ENCODE data around the gene MICU1. TPM values are rescaled to one million over a fixed set of nuclear protein-coding genes. Genes with fewer than 3 reads are reported as not detected.
A peak's percentile ranks its signal among the peaks of the same experiment; 100 is the strongest.

MICU1 gene
- total RNA-seq, 1 donor from 2014 or later: 29.2 TPM

DNA sequence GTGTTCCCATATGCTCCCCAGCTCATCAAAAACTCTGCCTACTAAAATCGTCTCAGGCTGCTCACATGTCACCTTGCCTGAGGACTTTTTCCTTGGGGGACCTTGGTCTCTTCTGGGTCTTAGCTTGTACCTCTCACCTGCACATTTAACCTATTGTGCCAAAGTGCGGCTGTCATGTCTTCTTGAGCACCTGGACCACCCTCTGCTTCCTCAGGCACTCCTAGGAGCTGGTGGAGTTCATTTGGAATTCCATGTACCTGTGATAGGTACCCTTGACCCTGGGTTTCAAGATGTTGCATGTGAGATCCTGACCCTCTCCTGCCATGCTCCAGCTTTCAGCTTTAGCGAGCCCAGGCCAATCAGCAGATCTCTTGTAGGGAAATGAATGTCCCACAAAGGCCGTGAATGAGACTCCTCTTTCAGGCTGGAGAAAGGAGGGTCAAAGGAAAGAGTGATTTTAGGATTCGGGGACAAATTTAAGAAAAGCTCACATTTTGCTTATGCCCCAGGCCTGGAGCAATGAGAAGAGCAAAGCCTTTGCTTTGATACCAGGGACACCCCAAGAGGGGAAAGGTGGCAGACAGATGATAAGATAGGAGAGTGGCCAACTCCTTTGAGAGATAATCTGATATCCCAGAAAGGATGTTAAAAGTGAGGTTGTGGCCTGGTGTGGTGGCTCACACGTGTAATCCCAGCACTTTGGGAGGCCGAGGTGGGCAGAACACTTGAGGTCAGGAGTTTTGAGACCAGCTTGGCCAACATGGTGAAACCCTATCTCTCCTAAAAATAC, 260.6 kb downstream of the MICU1 start:
- H3K4me1 ChIP-seq: peaks cover 11% of the 10 kb centered on the region
- no peaks in the 10 kb centered on the region for H3K9me3 ChIP-seq
- H3K36me3 ChIP-seq: peaks cover 0 to 4% of the 10 kb centered on the region in 2 donors
- TF ChIP-seq POLR2AphosphoS5 (IDR thresholded peaks at IDR 0.05; ENCODE audit: insufficient read depth in 1 of 2, low read depth in 1 of 2): no peak
- TF ChIP-seq, protein P1, sequence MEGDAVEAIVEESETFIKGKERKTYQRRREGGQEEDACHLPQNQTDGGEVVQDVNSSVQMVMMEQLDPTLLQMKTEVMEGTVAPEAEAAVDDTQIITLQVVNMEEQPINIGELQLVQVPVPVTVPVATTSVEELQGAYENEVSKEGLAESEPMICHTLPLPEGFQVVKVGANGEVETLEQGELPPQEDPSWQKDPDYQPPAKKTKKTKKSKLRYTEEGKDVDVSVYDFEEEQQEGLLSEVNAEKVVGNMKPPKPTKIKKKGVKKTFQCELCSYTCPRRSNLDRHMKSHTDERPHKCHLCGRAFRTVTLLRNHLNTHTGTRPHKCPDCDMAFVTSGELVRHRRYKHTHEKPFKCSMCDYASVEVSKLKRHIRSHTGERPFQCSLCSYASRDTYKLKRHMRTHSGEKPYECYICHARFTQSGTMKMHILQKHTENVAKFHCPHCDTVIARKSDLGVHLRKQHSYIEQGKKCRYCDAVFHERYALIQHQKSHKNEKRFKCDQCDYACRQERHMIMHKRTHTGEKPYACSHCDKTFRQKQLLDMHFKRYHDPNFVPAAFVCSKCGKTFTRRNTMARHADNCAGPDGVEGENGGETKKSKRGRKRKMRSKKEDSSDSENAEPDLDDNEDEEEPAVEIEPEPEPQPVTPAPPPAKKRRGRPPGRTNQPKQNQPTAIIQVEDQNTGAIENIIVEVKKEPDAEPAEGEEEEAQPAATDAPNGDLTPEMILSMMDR (IDR thresholded peaks at IDR 0.05): no peak
- no peak overlapping the region for H3K27ac ChIP-seq
- intact Hi-C loops (cut with DNase I): loop anchor here (10.0 kb wide), 1 partner anchor 470 kb away; no protein-coding TSS in a partner anchor
- H3K27me3 ChIP-seq: no peaks in the 10 kb centered on the region
- H3K4me3 ChIP-seq: no peak overlapping the region
- DNase-seq (ENCODE audit: extremely low spot score in 2 of 2): no peak

DNA sequence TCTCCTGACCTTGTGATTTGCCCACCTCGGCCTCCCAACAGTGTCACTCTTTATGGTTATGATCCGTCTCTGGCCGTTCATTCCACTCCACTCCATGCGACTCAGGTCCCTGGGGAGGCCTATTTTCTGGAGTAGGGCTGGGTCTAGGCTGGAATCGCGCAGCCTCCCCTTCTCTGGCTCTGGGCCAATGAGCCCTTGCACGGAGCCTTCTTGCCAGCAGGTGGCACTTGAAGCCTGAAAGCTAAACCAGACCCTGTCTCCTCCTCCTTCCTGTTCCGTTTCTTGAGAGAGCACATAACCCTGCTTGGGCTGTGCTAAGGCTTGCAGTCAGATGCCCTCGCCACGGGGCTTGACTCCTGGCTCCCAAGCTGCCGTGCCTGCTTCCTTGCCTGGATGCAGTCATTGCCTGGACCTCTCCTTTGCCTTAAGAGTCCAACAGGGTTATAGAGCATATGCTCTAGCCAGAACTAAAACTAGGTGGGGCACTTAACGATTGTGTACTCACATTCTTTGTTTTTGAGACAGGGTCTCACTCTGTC, 261.6 kb downstream of the MICU1 start:
- Histone ChIP-seq H3K27ac (peak overlapping the region; percentile 26), H3K27me3 (no peaks in the 10 kb centered on the region), H3K4me3 (peak overlapping the region in 1 of 2 donors; percentile 9), H3K4me1 (peaks cover 11% of the 10 kb centered on the region), H3K36me3 (peaks cover 0 to 4% of the 10 kb centered on the region in 2 donors), H3K9me3 (no peaks in the 10 kb centered on the region)
- DNase-seq (ENCODE audit: extremely low spot score in 2 of 2): peak in 1 of 2 donors; percentile 93
- intact Hi-C loops (cut with DNase I): loop anchor here (5.0 to 10.0 kb wide), 2 partner anchors 470 to 773 kb away; no protein-coding TSS in a partner anchor
- TF ChIP-seq POLR2A (IDR thresholded peaks at IDR 0.05) (no peak), POLR2AphosphoS5 (IDR thresholded peaks at IDR 0.05; ENCODE audit: insufficient read depth in 1 of 2, low read depth in 1 of 2) (peak; percentile 67 to 80)
- TF ChIP-seq, protein P1 (IDR thresholded peaks at IDR 0.05): peak; percentile 91 to 95 (median 95)

DNA sequence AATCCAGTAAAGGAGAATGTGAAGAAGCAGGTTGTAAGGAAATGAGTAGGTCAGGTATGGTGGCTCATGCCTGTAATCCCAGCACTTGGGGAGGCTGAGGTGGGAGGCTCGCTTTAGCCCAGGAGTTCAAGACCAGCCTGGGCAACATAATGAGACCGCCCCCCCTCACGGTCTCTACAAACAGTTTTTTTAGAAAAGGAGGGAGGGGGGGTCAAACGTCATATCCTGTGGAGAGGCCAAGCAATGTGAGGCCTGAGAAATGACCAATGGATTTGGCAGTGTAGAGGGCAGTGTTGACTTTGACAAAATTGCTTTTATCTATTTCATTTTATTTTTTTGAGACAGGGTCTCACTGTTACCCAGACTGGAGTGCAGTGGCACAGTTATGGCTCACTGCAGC, 268.9 kb downstream of the MICU1 start:
- H3K27me3 ChIP-seq: no peaks in the 10 kb centered on the region
- no peak for DNase-seq (ENCODE audit: extremely low spot score in 2 of 2)
- no peak overlapping the region for H3K4me3 ChIP-seq
- H3K36me3 ChIP-seq: no peaks in the 10 kb centered on the region
- H3K9me3 ChIP-seq: no peaks in the 10 kb centered on the region
- TF ChIP-seq, protein P1 (IDR thresholded peaks at IDR 0.05): no peak
- TF ChIP-seq POLR2AphosphoS5 (IDR thresholded peaks at IDR 0.05; ENCODE audit: insufficient read depth in 1 of 2, low read depth in 1 of 2) (no peak), POLR2A (IDR thresholded peaks at IDR 0.05) (no peak)
- H3K27ac ChIP-seq: no peak overlapping the region
- H3K4me1 ChIP-seq: peaks cover 23% of the 10 kb centered on the region
- intact Hi-C loops (cut with DNase I): no loop called here

DNA sequence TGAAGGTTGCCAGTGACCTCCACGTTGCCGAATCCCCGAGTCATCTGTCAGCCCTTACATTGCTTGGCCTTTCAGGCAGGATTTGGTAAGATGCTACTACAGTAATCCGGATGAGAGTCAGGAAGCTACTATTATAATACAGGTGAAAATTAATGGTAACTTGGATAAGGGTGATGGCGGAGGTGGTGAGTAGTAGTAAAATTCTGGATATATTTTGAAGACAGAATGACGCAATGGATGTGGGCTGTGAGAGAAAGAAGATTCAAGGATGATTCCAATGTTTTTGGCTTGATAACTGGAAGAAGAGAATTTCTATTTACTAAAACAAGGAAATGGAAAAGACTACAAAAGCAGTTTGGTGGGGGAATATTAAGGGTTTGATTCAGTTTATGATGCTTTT, 269.8 kb downstream of the MICU1 start:
- Histone ChIP-seq H3K27me3 (no peaks in the 10 kb centered on the region), H3K4me1 (peaks cover 32% of the 10 kb centered on the region), H3K27ac (no peak overlapping the region), H3K9me3 (no peaks in the 10 kb centered on the region), H3K36me3 (no peaks in the 10 kb centered on the region), H3K4me3 (no peak overlapping the region)
- no peak for TF ChIP-seq POLR2AphosphoS5 (IDR thresholded peaks at IDR 0.05; ENCODE audit: insufficient read depth in 1 of 2, low read depth in 1 of 2)
- TF ChIP-seq, protein P1 (IDR thresholded peaks at IDR 0.05): no peak
- DNase-seq (ENCODE audit: extremely low spot score in 2 of 2): no peak
- intact Hi-C loops (cut with DNase I): no loop called here

DNA sequence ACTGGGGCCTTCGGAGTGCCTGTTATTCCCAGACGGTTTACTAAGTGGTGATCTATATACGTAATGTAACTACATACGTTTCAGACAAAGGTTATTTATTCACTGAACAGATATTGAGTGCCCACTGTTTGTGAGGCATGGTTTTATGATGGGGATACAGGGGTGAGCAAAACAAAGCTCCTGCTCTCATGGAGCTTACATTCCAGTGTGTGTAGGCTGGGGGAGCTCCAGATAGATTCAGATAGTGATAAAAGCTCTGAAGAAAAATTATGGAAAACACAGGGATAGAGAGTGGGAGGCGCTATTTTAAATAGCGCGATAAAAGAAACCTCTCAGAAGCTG, 270.7 kb downstream of the MICU1 start:
- H3K27ac ChIP-seq: peak overlapping the region; percentile 97
- no peaks in the 10 kb centered on the region for H3K9me3 ChIP-seq
- TF ChIP-seq, protein P1 (IDR thresholded peaks at IDR 0.05): no peak
- TF ChIP-seq POLR2AphosphoS5 (IDR thresholded peaks at IDR 0.05; ENCODE audit: insufficient read depth in 1 of 2, low read depth in 1 of 2) (no peak), POLR2A (IDR thresholded peaks at IDR 0.05) (no peak)
- H3K36me3 ChIP-seq: no peaks in the 10 kb centered on the region
- DNase-seq (ENCODE audit: extremely low spot score in 2 of 2): no peak
- H3K27me3 ChIP-seq: no peaks in the 10 kb centered on the region
- intact Hi-C loops (cut with DNase I): no loop called here
- peaks cover 41% of the 10 kb centered on the region for H3K4me1 ChIP-seq
- peak overlapping the region; percentile 63 to 89 for H3K4me3 ChIP-seq
